ENCODE measurements around the gene SUSD4.

The SUSD4 gene

GRCh38 chr1:223358826-223359225 is 5.2 kb downstream of the SUSD4 start:
- DNase-seq: no peak

GRCh38 chr1:223355699-223356098 is 8.3 kb downstream of the SUSD4 start:
- DNase-seq: no peak

- DNase-seq: no peak
Measured at GRCh38 chr1:223353939-223354338, 10.0 kb downstream of the SUSD4 start.

- DNase-seq: no peak
Measured at GRCh38 chr1:223352944-223353343, 11.0 kb downstream of the SUSD4 start.

GRCh38 chr1:223350361-223350908 is 13.5 kb downstream of the SUSD4 start:
- no peak for DNase-seq

- DNase-seq: no peak
Measured at GRCh38 chr1:223349241-223349640, 14.7 kb downstream of the SUSD4 start.

GRCh38 chr1:223348439-223348838 is 15.5 kb downstream of the SUSD4 start:
- no peak for DNase-seq

- no peak for DNase-seq
Measured at GRCh38 chr1:223347583-223347982, 16.4 kb downstream of the SUSD4 start.

- DNase-seq: no peak
Measured at GRCh38 chr1:223346311-223346710, 17.7 kb downstream of the SUSD4 start.

GRCh38 chr1:223345720-223346119 is 18.3 kb downstream of the SUSD4 start:
- DNase-seq: no peak

GRCh38 chr1:223344491-223344890 is 19.5 kb downstream of the SUSD4 start:
- no peak for DNase-seq

- DNase-seq: no peak
Measured at GRCh38 chr1:223343692-223344091, 20.3 kb downstream of the SUSD4 start.

GRCh38 chr1:223341121-223341520 is 22.9 kb downstream of the SUSD4 start:
- DNase-seq: no peak

GRCh38 chr1:223340637-223341036 is 23.3 kb downstream of the SUSD4 start:
- no peak for DNase-seq

- no peak for DNase-seq
Measured at GRCh38 chr1:223339861-223340260, 24.1 kb downstream of the SUSD4 start.

- peak; percentile 10 to 21 for DNase-seq
Measured at GRCh38 chr1:223338811-223339746, 24.9 kb downstream of the SUSD4 start.

- DNase-seq: no peak
Measured at GRCh38 chr1:223337174-223337869, 26.7 kb downstream of the SUSD4 start.

- no peak for DNase-seq
Measured at GRCh38 chr1:223334156-223334555, 29.8 kb downstream of the SUSD4 start.

- DNase-seq: no peak
Measured at GRCh38 chr1:223332997-223333396, 31.0 kb downstream of the SUSD4 start.

GRCh38 chr1:223331929-223332328 is 32.0 kb downstream of the SUSD4 start:
- DNase-seq: no peak

- DNase-seq: no peak
Measured at GRCh38 chr1:223331301-223331700, 32.7 kb downstream of the SUSD4 start.

GRCh38 chr1:223330466-223330865 is 33.5 kb downstream of the SUSD4 start:
- no peak for DNase-seq

GRCh38 chr1:223329664-223330415 is 34.1 kb downstream of the SUSD4 start:
- DNase-seq: no peak
